Esophagus muscularis mucosa (tissue), 4 donors: Measurements from ENCODE around the gene ZNF341.

Experiments
- EP300 ChIP-seq: sonication (generic); formaldehyde crosslinking; IDR thresholded peaks from one replicate; pipeline ENCODE4 v1.6.1; 2017; ENCODE audit warnings: antibody characterized with exemption
- POLR2A ChIP-seq: fragments of 450-650 bp; IDR thresholded peaks from one replicate; pipeline ENCODE4 v1.6.1; 2017; ENCODE audit warnings: antibody characterized with exemption, moderate library complexity, mild to moderate bottlenecking, low read depth
- POLR2AphosphoS5 ChIP-seq, 2 donors: sonication (generic); formaldehyde crosslinking; IDR thresholded peaks; one replicate each; pipeline ENCODE4 v1.6.1; 2017; ENCODE audit warnings: antibody characterized with exemption in 2 of 2
- TF ChIP-seq, protein P1 (sequence below), 3 experiments: fragments of 200-600 bp in 2 of 3; fragments of 450-650 bp in 1 of 3; sonication (generic) in 2 of 3; IDR thresholded peaks; one replicate each; pipeline ENCODE4 v1.5.1; 2017 to 2019; ENCODE audit warnings: antibody characterized with exemption in 3 of 3, mild to moderate bottlenecking in 2 of 3, moderate library complexity in 1 of 3

DNA sequence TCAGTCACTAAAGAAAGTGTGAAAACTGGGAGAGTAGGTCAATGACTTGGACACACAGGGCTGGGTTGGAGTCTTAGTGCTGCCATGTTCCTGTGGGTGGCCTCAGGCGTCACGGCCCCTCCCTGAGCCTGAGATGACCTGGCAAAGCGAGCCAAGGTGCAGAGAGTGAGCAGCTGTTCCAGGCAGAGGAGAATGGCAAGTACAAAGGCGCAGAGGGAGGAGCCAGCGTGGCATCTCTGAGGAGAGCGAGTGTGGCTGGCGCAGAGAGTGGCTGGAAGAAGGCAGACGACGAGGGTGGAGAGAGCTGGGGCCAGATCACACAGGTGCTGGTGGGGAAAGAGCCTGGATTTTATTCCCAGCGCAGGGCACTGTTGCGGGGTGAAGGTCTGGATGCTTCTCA, 58.8 kb downstream of the ZNF341 start:
- TF ChIP-seq POLR2A (no peak), POLR2AphosphoS5 (IDR thresholded peaks at IDR 0.05) (no peak), EP300 (no peak)
- TF ChIP-seq, protein P1, sequence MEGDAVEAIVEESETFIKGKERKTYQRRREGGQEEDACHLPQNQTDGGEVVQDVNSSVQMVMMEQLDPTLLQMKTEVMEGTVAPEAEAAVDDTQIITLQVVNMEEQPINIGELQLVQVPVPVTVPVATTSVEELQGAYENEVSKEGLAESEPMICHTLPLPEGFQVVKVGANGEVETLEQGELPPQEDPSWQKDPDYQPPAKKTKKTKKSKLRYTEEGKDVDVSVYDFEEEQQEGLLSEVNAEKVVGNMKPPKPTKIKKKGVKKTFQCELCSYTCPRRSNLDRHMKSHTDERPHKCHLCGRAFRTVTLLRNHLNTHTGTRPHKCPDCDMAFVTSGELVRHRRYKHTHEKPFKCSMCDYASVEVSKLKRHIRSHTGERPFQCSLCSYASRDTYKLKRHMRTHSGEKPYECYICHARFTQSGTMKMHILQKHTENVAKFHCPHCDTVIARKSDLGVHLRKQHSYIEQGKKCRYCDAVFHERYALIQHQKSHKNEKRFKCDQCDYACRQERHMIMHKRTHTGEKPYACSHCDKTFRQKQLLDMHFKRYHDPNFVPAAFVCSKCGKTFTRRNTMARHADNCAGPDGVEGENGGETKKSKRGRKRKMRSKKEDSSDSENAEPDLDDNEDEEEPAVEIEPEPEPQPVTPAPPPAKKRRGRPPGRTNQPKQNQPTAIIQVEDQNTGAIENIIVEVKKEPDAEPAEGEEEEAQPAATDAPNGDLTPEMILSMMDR (IDR thresholded peaks at IDR 0.05) = no peak
